ENCODE measurements around the gene ARHGAP42. TPM values are rescaled to one million over a fixed set of nuclear protein-coding genes. Genes with fewer than 3 reads are reported as not detected.

The ARHGAP42 gene
- polyA plus RNA-seq, 3 donors: 0.13 TPM; not detected in 2

DNA sequence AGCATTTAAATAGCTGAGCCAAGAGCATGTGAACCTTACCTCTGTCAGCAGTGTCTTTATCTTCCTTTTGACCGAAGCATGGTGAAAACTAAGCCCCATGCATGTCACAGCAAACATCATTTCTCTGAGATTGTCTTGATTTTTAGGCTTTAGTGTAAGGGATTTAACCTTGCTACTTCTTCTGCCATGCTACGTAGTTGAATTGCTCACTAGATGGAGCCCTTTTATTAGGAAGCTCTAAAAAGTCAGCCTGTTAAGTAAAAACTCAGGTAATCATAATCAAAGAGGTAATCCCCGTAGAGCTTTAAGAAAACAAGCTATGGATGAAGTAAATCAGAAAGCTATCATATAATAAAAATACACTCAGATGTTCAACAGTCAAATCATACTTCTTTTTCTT lies 293.1 kb downstream of the ARHGAP42 start:
- peaks cover 0 to 1% (median 0%) of the 10 kb centered on the region in 7 donors for H3K9me3 Mint-ChIP-seq
- Histone ChIP-seq H3K4me1 (ENCODE audit: control insufficient read depth in 1 of 2, insufficient read depth in 2 of 2, low read length in 2 of 2) (no peaks in the 10 kb centered on the region), H4K20me1 (ENCODE audit: insufficient read depth, low read length) (no peaks in the 10 kb centered on the region), H3K4me3 (replicated peaks in 1 of 3; ENCODE audit: low read depth in 2 of 3, low read length in 3 of 3) (no peak overlapping the region), H3K79me2 (ENCODE audit: insufficient read depth, low read length) (no peaks in the 10 kb centered on the region), H2AFZ (ENCODE audit: insufficient read depth, low read depth, low read length, poor library complexity, severe bottlenecking) (no peak overlapping the region), H3K36me3 (replicated peaks in 1 of 2; ENCODE audit: control insufficient read depth in 1 of 2, insufficient read depth in 2 of 2, low read length in 2 of 2) (no peaks in the 10 kb centered on the region), H3K27me3 (ENCODE audit: control insufficient read depth in 2 of 2, insufficient read depth in 2 of 2, low read length in 2 of 2) (no peaks in the 10 kb centered on the region), H3K9me3 (replicated peaks in 1 of 2; ENCODE audit: control insufficient read depth in 1 of 2, insufficient read depth in 1 of 2, low read length in 2 of 2) (no peaks in the 10 kb centered on the region), H3K4me2 (replicated peaks; ENCODE audit: extremely low read depth, low read length, poor library complexity, severe bottlenecking) (no peak overlapping the region), H3K9ac (ENCODE audit: insufficient read depth, low read length, poor library complexity, severe bottlenecking) (no peak overlapping the region), H3K27ac (ENCODE audit: low read depth in 1 of 2, low read length in 2 of 2) (no peak overlapping the region)
- H3K36me3 Mint-ChIP-seq: no peaks in the 10 kb centered on the region
- H3K4me3 Mint-ChIP-seq: no peak overlapping the region
- H3K27ac Mint-ChIP-seq: no peak overlapping the region
- WGBS (ENCODE audit: insufficient coverage): no CpG with 5 or more reads among the region's 3 CpGs
- TF ChIP-seq, protein P1, sequence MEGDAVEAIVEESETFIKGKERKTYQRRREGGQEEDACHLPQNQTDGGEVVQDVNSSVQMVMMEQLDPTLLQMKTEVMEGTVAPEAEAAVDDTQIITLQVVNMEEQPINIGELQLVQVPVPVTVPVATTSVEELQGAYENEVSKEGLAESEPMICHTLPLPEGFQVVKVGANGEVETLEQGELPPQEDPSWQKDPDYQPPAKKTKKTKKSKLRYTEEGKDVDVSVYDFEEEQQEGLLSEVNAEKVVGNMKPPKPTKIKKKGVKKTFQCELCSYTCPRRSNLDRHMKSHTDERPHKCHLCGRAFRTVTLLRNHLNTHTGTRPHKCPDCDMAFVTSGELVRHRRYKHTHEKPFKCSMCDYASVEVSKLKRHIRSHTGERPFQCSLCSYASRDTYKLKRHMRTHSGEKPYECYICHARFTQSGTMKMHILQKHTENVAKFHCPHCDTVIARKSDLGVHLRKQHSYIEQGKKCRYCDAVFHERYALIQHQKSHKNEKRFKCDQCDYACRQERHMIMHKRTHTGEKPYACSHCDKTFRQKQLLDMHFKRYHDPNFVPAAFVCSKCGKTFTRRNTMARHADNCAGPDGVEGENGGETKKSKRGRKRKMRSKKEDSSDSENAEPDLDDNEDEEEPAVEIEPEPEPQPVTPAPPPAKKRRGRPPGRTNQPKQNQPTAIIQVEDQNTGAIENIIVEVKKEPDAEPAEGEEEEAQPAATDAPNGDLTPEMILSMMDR (IDR thresholded peaks at IDR 0.05): no peak
- intact Hi-C loops (cut with micrococcal nuclease): no loop called here
- no peaks in the 10 kb centered on the region for H3K4me1 Mint-ChIP-seq
- H3K27me3 Mint-ChIP-seq (ENCODE audit: low read depth in 3 of 3): no peaks in the 10 kb centered on the region
- no peak for DNase-seq

DNA sequence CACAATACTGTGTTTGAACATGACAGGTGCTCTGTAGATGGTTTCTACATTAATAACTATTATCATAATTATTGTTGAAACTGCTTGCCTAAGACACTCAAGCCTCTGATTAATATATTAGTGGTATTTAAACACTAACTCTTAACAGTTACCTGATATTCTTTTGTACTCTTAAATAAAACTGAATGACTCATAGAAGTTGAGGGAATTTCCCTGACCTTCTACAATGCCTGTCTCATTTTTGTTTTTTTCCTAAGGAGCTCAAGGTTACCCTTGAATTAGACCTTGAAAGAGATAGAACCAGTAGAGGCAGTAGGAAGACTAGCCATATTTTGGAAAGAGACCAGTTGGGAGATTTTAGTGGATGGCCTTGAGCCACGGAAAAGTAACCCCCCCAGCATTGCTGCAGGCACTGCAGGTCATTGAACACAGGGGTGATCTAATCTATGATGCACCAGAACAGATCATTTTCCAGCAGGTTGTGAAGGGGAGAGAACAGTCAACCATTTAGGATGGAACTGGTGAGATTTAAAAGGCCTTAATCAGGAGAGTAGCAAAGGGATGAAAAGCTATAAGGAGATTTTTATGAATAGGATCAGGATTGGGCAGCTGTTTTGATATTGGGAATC lies 294.2 kb downstream of the ARHGAP42 start:
- H3K4me1 Mint-ChIP-seq: no peaks in the 10 kb centered on the region
- WGBS (ENCODE audit: insufficient coverage): no CpG with 5 or more reads among the region's 1 CpG
- Histone ChIP-seq H3K79me2 (ENCODE audit: insufficient read depth, low read length) (no peaks in the 10 kb centered on the region), H3K27ac (ENCODE audit: low read depth in 1 of 2, low read length in 2 of 2) (no peak overlapping the region), H3K9me3 (replicated peaks in 1 of 2; ENCODE audit: control insufficient read depth in 1 of 2, insufficient read depth in 1 of 2, low read length in 2 of 2) (no peaks in the 10 kb centered on the region), H4K20me1 (ENCODE audit: insufficient read depth, low read length) (no peaks in the 10 kb centered on the region), H2AFZ (ENCODE audit: insufficient read depth, low read depth, low read length, poor library complexity, severe bottlenecking) (no peak overlapping the region), H3K27me3 (ENCODE audit: control insufficient read depth in 2 of 2, insufficient read depth in 2 of 2, low read length in 2 of 2) (no peaks in the 10 kb centered on the region), H3K36me3 (replicated peaks in 1 of 2; ENCODE audit: control insufficient read depth in 1 of 2, insufficient read depth in 2 of 2, low read length in 2 of 2) (no peaks in the 10 kb centered on the region), H3K4me3 (replicated peaks in 1 of 3; ENCODE audit: low read depth in 2 of 3, low read length in 3 of 3) (no peak overlapping the region), H3K4me2 (replicated peaks; ENCODE audit: extremely low read depth, low read length, poor library complexity, severe bottlenecking) (no peak overlapping the region), H3K4me1 (ENCODE audit: control insufficient read depth in 1 of 2, insufficient read depth in 2 of 2, low read length in 2 of 2) (no peaks in the 10 kb centered on the region), H3K9ac (ENCODE audit: insufficient read depth, low read length, poor library complexity, severe bottlenecking) (no peak overlapping the region)
- no peaks in the 10 kb centered on the region for H3K36me3 Mint-ChIP-seq
- no peaks in the 10 kb centered on the region for H3K27me3 Mint-ChIP-seq (ENCODE audit: low read depth in 3 of 3)
- H3K27ac Mint-ChIP-seq: no peak overlapping the region
- peaks cover 0 to 3% (median 0%) of the 10 kb centered on the region in 7 donors for H3K9me3 Mint-ChIP-seq
- DNase-seq: no peak
- TF ChIP-seq, protein P1 (IDR thresholded peaks at IDR 0.05): no peak
- intact Hi-C loops (cut with micrococcal nuclease): no loop called here
- no peak overlapping the region for H3K4me3 Mint-ChIP-seq

Data from CD14-positive monocyte (primary cell).